Measurements from ENCODE around the gene DCC. TPM values are rescaled to one million over a fixed set of nuclear protein-coding genes. Genes with fewer than 3 reads are reported as not detected.

Gene DCC
- polyA plus RNA-seq, 1 donor, result 0.58 TPM

GRCh38 chr18:52489396-52490306, 149.7 kb downstream of the DCC start:
- H3K27ac ChIP-seq (ENCODE audit: low read length), result no peak overlapping the region
- no peak for DNase-seq
- WGBS (ENCODE audit: insufficient coverage, low lambda C conversion rate), result 79% methylated on average over 2 of the region's 4 CpGs
- peaks cover 5% of the 10 kb centered on the region for H3K9me3 ChIP-seq (ENCODE audit: control insufficient read depth, low read depth, low read length)
- H3K27me3 ChIP-seq (ENCODE audit: control insufficient read depth, insufficient read depth, low read length), result no peaks in the 10 kb centered on the region
- no peaks in the 10 kb centered on the region for H3K4me1 ChIP-seq (ENCODE audit: control insufficient read depth, insufficient read depth, low read length)
- no peak overlapping the region for H3K4me3 ChIP-seq (ENCODE audit: low read length)
- H3K36me3 ChIP-seq (ENCODE audit: control insufficient read depth, insufficient read depth, low read length), result no peaks in the 10 kb centered on the region

DNA sequence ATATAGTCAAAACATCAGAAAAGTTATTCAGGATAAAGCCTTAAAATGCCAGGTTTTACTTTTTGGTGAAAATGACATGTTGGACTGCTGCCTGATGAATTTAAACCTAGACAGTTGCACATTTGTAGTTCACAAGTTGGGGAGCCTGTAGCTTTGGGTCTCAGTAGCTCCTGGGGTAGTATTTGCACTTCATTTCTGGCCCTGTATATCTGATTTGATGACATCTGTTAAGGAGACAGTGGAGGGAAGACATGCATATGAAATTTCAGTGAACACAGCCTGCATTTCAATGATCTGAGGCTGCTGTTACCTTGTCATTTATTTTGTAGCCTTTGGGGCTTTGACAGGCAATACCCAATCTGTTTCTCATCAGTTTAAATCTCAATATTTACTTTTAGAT, 156.4 kb downstream of the DCC start:
- H3K27ac ChIP-seq (ENCODE audit: low read length), result no peak overlapping the region
- no peak overlapping the region for H3K4me3 ChIP-seq (ENCODE audit: low read length)
- H3K36me3 ChIP-seq (ENCODE audit: control insufficient read depth, insufficient read depth, low read length), result no peaks in the 10 kb centered on the region
- H3K9me3 ChIP-seq (ENCODE audit: control insufficient read depth, low read depth, low read length), result peaks cover 5% of the 10 kb centered on the region
- peaks cover 16% of the 10 kb centered on the region for H3K4me1 ChIP-seq (ENCODE audit: control insufficient read depth, insufficient read depth, low read length)
- no peaks in the 10 kb centered on the region for H3K27me3 ChIP-seq (ENCODE audit: control insufficient read depth, insufficient read depth, low read length)
- DNase-seq, result no peak

DNA sequence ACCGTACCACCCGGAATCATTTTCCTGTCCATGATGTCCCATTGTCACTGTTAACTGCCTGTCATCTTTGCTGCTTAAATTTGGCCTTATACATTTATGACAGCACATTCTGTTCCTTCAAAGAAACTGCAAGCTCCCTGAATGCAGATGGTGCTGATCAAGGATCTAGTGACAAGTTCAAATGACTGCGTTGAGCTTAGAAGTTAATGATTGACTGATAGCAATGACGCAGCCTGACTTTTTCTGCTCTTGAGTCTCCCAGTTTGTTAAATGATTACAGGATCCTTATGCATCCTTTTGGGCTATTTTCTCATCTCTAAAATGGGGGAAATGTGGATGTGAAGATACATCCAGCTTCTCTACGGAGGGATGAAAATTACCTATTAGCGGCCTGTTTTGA, 159.0 kb downstream of the DCC start:
- Histone ChIP-seq H3K27me3 (ENCODE audit: control insufficient read depth, insufficient read depth, low read length) (no peaks in the 10 kb centered on the region), H3K4me1 (ENCODE audit: control insufficient read depth, insufficient read depth, low read length) (peaks cover 16% of the 10 kb centered on the region), H3K36me3 (ENCODE audit: control insufficient read depth, insufficient read depth, low read length) (no peaks in the 10 kb centered on the region), H3K27ac (ENCODE audit: low read length) (peak overlapping the region; percentile 71), H3K4me3 (ENCODE audit: low read length) (no peak overlapping the region), H3K9me3 (ENCODE audit: control insufficient read depth, low read depth, low read length) (peaks cover 3% of the 10 kb centered on the region)
- peak; percentile 47 to 76 for DNase-seq
- WGBS (ENCODE audit: insufficient coverage, low lambda C conversion rate), result 0% methylated on average over 1 of the region's 6 CpGs

DNA sequence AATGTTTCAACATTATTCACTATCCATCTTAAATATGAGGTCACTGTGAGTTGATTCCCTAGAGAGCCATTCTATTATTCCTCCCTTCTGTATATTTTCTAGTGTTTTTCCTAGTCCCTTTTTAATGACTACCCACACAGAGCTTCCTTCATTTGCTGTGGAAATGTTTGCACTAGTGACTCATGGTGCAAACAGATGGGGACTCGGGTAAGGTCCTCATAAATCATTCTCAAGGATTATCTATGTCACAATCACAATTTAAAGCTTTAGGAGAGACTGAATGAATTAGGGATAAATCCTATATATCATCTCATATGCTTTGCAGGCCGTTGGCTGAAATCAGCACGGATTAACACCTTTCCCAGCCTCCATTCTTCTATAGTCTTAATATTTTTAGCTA, 159.6 kb downstream of the DCC start:
- Histone ChIP-seq H3K4me3 (ENCODE audit: low read length) (no peak overlapping the region), H3K27me3 (ENCODE audit: control insufficient read depth, insufficient read depth, low read length) (no peaks in the 10 kb centered on the region), H3K27ac (ENCODE audit: low read length) (peak overlapping the region; percentile 71), H3K9me3 (ENCODE audit: control insufficient read depth, low read depth, low read length) (no peaks in the 10 kb centered on the region), H3K36me3 (ENCODE audit: control insufficient read depth, insufficient read depth, low read length) (no peaks in the 10 kb centered on the region), H3K4me1 (ENCODE audit: control insufficient read depth, insufficient read depth, low read length) (peaks cover 16% of the 10 kb centered on the region)
- no CpG with 5 or more reads among the region's 3 CpGs for WGBS (ENCODE audit: insufficient coverage, low lambda C conversion rate)
- DNase-seq, result peak; percentile 35 to 68

DNA sequence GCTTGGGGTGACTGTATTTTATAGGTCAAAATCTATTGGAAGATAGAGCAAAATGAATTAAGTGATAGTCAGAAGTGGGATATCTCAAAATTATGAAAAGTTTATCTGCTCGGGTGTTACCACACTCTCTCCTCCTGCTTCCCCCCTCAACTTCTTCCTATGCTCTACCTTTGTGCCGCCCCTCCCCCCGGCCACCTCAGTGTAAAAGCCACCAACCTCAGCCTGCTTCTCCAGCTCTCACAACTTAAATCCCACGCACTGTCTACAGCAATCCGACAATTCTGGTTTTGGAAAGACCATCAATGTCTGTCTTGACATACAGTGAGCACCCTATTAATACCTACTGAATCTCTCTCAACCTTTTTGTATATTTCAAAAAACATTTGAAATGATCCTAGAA, 164.6 kb downstream of the DCC start:
- no CpG with 5 or more reads among the region's 5 CpGs for WGBS (ENCODE audit: insufficient coverage, low lambda C conversion rate)
- Histone ChIP-seq H3K9me3 (ENCODE audit: control insufficient read depth, low read depth, low read length) (no peaks in the 10 kb centered on the region), H3K27me3 (ENCODE audit: control insufficient read depth, insufficient read depth, low read length) (no peaks in the 10 kb centered on the region), H3K4me3 (ENCODE audit: low read length) (no peak overlapping the region), H3K4me1 (ENCODE audit: control insufficient read depth, insufficient read depth, low read length) (peaks cover 10% of the 10 kb centered on the region), H3K36me3 (ENCODE audit: control insufficient read depth, insufficient read depth, low read length) (no peaks in the 10 kb centered on the region), H3K27ac (ENCODE audit: low read length) (no peak overlapping the region)
- DNase-seq, result no peak

GRCh38 chr18:52510139-52510538, 170.1 kb downstream of the DCC start:
- Histone ChIP-seq H3K4me3 (ENCODE audit: low read length) (no peak overlapping the region), H3K4me1 (ENCODE audit: control insufficient read depth, insufficient read depth, low read length) (peaks cover 3% of the 10 kb centered on the region), H3K9me3 (ENCODE audit: control insufficient read depth, low read depth, low read length) (no peaks in the 10 kb centered on the region), H3K27me3 (ENCODE audit: control insufficient read depth, insufficient read depth, low read length) (no peaks in the 10 kb centered on the region), H3K36me3 (ENCODE audit: control insufficient read depth, insufficient read depth, low read length) (no peaks in the 10 kb centered on the region), H3K27ac (ENCODE audit: low read length) (no peak overlapping the region)
- WGBS (ENCODE audit: insufficient coverage, low lambda C conversion rate), result no CpG with 5 or more reads among the region's 3 CpGs
- no peak for DNase-seq

DNA sequence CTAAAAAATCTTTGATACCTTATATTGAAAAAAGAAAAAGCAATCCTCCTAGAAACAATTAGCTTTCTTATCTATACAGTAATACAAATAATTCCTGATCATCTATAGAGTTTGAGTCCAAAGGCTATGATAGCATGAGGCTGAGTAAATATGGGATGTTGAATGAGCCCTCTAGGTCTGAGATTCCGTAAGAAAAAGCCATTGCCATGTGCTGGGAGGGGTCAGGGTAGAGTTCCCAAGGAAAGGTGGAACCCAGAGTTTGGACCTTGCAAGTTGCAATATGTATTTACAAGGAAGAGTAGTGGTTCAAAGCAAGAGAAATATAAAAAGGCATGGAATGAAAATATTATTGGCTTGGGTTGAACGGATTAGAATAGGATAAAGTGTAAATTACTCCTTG, 178.1 kb downstream of the DCC start:
- Histone ChIP-seq H3K36me3 (ENCODE audit: control insufficient read depth, insufficient read depth, low read length) (no peaks in the 10 kb centered on the region), H3K27me3 (ENCODE audit: control insufficient read depth, insufficient read depth, low read length) (no peaks in the 10 kb centered on the region), H3K4me3 (ENCODE audit: low read length) (no peak overlapping the region), H3K9me3 (ENCODE audit: control insufficient read depth, low read depth, low read length) (no peaks in the 10 kb centered on the region), H3K27ac (ENCODE audit: low read length) (peak overlapping the region; percentile 52), H3K4me1 (ENCODE audit: control insufficient read depth, insufficient read depth, low read length) (peaks cover 30% of the 10 kb centered on the region)
- 30% methylated on average over 1 of the region's 2 CpGs for WGBS (ENCODE audit: insufficient coverage, low lambda C conversion rate)
- DNase-seq, result peak; percentile 67 to 89

GRCh38 chr18:52519021-52519420, 179.0 kb downstream of the DCC start:
- no peaks in the 10 kb centered on the region for H3K36me3 ChIP-seq (ENCODE audit: control insufficient read depth, insufficient read depth, low read length)
- no peaks in the 10 kb centered on the region for H3K27me3 ChIP-seq (ENCODE audit: control insufficient read depth, insufficient read depth, low read length)
- H3K27ac ChIP-seq (ENCODE audit: low read length), result peak overlapping the region; percentile 52
- no CpG with 5 or more reads among the region's 1 CpG for WGBS (ENCODE audit: insufficient coverage, low lambda C conversion rate)
- DNase-seq, result peak; percentile 44 to 69
- H3K4me1 ChIP-seq (ENCODE audit: control insufficient read depth, insufficient read depth, low read length), result peaks cover 30% of the 10 kb centered on the region
- no peak overlapping the region for H3K4me3 ChIP-seq (ENCODE audit: low read length)
- H3K9me3 ChIP-seq (ENCODE audit: control insufficient read depth, low read depth, low read length), result no peaks in the 10 kb centered on the region

GRCh38 chr18:52523566-52523965, 183.6 kb downstream of the DCC start:
- Histone ChIP-seq H3K36me3 (ENCODE audit: control insufficient read depth, insufficient read depth, low read length) (no peaks in the 10 kb centered on the region), H3K9me3 (ENCODE audit: control insufficient read depth, low read depth, low read length) (no peaks in the 10 kb centered on the region), H3K27ac (ENCODE audit: low read length) (no peak overlapping the region), H3K4me1 (ENCODE audit: control insufficient read depth, insufficient read depth, low read length) (peaks cover 14% of the 10 kb centered on the region), H3K27me3 (ENCODE audit: control insufficient read depth, insufficient read depth, low read length) (no peaks in the 10 kb centered on the region), H3K4me3 (ENCODE audit: low read length) (no peak overlapping the region)
- WGBS (ENCODE audit: insufficient coverage, low lambda C conversion rate), result no CpG with 5 or more reads among the region's 1 CpG
- DNase-seq, result no peak

GRCh38 chr18:52531836-52532235, 191.8 kb downstream of the DCC start:
- H3K36me3 ChIP-seq (ENCODE audit: control insufficient read depth, insufficient read depth, low read length), result no peaks in the 10 kb centered on the region
- 100% methylated on average over 1 of the region's 2 CpGs for WGBS (ENCODE audit: insufficient coverage, low lambda C conversion rate)
- no peaks in the 10 kb centered on the region for H3K4me1 ChIP-seq (ENCODE audit: control insufficient read depth, insufficient read depth, low read length)
- no peaks in the 10 kb centered on the region for H3K27me3 ChIP-seq (ENCODE audit: control insufficient read depth, insufficient read depth, low read length)
- no peak overlapping the region for H3K27ac ChIP-seq (ENCODE audit: low read length)
- no peaks in the 10 kb centered on the region for H3K9me3 ChIP-seq (ENCODE audit: control insufficient read depth, low read depth, low read length)
- DNase-seq, result no peak
- no peak overlapping the region for H3K4me3 ChIP-seq (ENCODE audit: low read length)

DNA sequence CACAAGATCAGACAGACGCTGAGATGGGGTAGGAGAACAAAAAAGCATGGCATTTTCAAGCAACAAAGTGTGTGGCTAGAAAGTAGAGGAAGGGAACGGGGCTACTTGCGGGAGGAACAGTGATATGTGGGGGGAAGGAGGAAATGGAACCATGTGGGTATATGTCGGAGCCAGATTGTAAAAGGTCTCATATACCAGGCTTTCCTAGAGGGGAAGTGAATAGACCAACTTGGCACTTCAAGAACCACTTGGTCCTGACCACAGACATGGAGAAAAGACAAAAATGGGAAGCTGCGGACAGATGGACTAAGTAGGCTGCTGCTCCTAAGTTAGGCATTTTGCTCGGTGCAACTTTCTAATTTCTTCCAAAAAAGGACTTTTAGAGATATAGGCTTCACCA, 196.0 kb downstream of the DCC start:
- Histone ChIP-seq H3K4me3 (ENCODE audit: low read length) (no peak overlapping the region), H3K27ac (ENCODE audit: low read length) (no peak overlapping the region), H3K4me1 (ENCODE audit: control insufficient read depth, insufficient read depth, low read length) (no peaks in the 10 kb centered on the region), H3K9me3 (ENCODE audit: control insufficient read depth, low read depth, low read length) (no peaks in the 10 kb centered on the region), H3K27me3 (ENCODE audit: control insufficient read depth, insufficient read depth, low read length) (no peaks in the 10 kb centered on the region), H3K36me3 (ENCODE audit: control insufficient read depth, insufficient read depth, low read length) (no peaks in the 10 kb centered on the region)
- 94% methylated on average over 4 of the region's 6 CpGs for WGBS (ENCODE audit: insufficient coverage, low lambda C conversion rate)
- DNase-seq, result no peak
